ENCODE measurements around the gene PACSIN1. TPM values are rescaled to one million over a fixed set of nuclear protein-coding genes. Genes with fewer than 3 reads are reported as not detected.

Gene PACSIN1
- total RNA-seq, 4 donors from 2014 or later: not detected

GRCh38 chr6:34436803-34437643 lies 28.9 kb upstream of the PACSIN1 start:
- DNase-seq: no peak
- Histone ChIP-seq H3K9me3 (no peaks in the 10 kb centered on the region), H3K4me3 (no peak overlapping the region), H3K4me1 (no peaks in the 10 kb centered on the region), H3K27ac (no peak overlapping the region), H3K27me3 (no peaks in the 10 kb centered on the region), H3K36me3 (no peaks in the 10 kb centered on the region)
- WGBS, 2 donors: 83 to 94% methylated on average over 7 to 8 of the region's 38 CpGs
- TF ChIP-seq CTCF (IDR thresholded peaks at IDR 0.05) (no peak), POLR2A (IDR thresholded peaks at IDR 0.05) (no peak)
- intact Hi-C loops (cut with DNase I): no loop called here

GRCh38 chr6:34437644-34437970 lies 28.3 kb upstream of the PACSIN1 start:
- no peak for TF ChIP-seq CTCF (IDR thresholded peaks at IDR 0.05)
- TF ChIP-seq POLR2A (IDR thresholded peaks at IDR 0.05): no peak
- Histone ChIP-seq H3K36me3 (no peaks in the 10 kb centered on the region), H3K4me1 (no peaks in the 10 kb centered on the region), H3K4me3 (no peak overlapping the region), H3K9me3 (no peaks in the 10 kb centered on the region), H3K27me3 (no peaks in the 10 kb centered on the region), H3K27ac (no peak overlapping the region)
- DNase-seq: no peak
- WGBS, 2 donors: 36 to 50% methylated on average over 1 of the region's 1 CpG
- intact Hi-C loops (cut with DNase I): no loop called here

GRCh38 chr6:34438705-34439104 lies 27.2 kb upstream of the PACSIN1 start:
- H3K4me3 ChIP-seq: no peak overlapping the region
- H3K4me1 ChIP-seq: no peaks in the 10 kb centered on the region
- no peaks in the 10 kb centered on the region for H3K9me3 ChIP-seq
- H3K27me3 ChIP-seq: no peaks in the 10 kb centered on the region
- no peak for DNase-seq
- intact Hi-C loops (cut with DNase I): no loop called here
- 71 to 74% methylated on average over 4 of the region's 4 CpGs for WGBS, 2 donors
- no peaks in the 10 kb centered on the region for H3K36me3 ChIP-seq
- no peak for TF ChIP-seq POLR2A (IDR thresholded peaks at IDR 0.05)
- no peak for TF ChIP-seq CTCF (IDR thresholded peaks at IDR 0.05)
- no peak overlapping the region for H3K27ac ChIP-seq

GRCh38 chr6:34439442-34439841 lies 26.4 kb upstream of the PACSIN1 start:
- no peak overlapping the region for H3K27ac ChIP-seq
- H3K27me3 ChIP-seq: no peaks in the 10 kb centered on the region
- no peaks in the 10 kb centered on the region for H3K4me1 ChIP-seq
- H3K9me3 ChIP-seq: no peaks in the 10 kb centered on the region
- TF ChIP-seq CTCF (IDR thresholded peaks at IDR 0.05) (no peak), POLR2A (IDR thresholded peaks at IDR 0.05) (no peak)
- intact Hi-C loops (cut with DNase I): no loop called here
- WGBS, 2 donors: 90 to 91% methylated on average over 1 to 2 of the region's 3 CpGs
- no peaks in the 10 kb centered on the region for H3K36me3 ChIP-seq
- H3K4me3 ChIP-seq: no peak overlapping the region
- DNase-seq: no peak

- no peaks in the 10 kb centered on the region for H3K9me3 ChIP-seq
- no peaks in the 10 kb centered on the region for H3K4me1 ChIP-seq
- intact Hi-C loops (cut with DNase I): no loop called here
- TF ChIP-seq CTCF (IDR thresholded peaks at IDR 0.05) (no peak), POLR2A (IDR thresholded peaks at IDR 0.05) (no peak)
- no peak for DNase-seq
- H3K36me3 ChIP-seq: no peaks in the 10 kb centered on the region
- no peak overlapping the region for H3K4me3 ChIP-seq
- 49 to 57% methylated on average over 5 of the region's 5 CpGs for WGBS, 2 donors
- no peaks in the 10 kb centered on the region for H3K27me3 ChIP-seq
- H3K27ac ChIP-seq: no peak overlapping the region
Observed at GRCh38 chr6:34441526-34441925, 24.4 kb upstream of the PACSIN1 start.
